Right renal cortex interstitium (tissue), 3 donors: ENCODE measurements around the gene LAMA3. TPM values are rescaled to one million over a fixed set of nuclear protein-coding genes. Genes with fewer than 3 reads are reported as not detected.
A peak's percentile ranks its signal among the peaks of the same experiment; 100 is the strongest.

Source experiments
- DNase-seq, 3 donors: peaks; one replicate each; pipeline ENCODE4 v3.0.0-alpha.2; 2013; ENCODE audit warnings: low read depth in 3 of 3, low spot score in 2 of 3
- polyA plus RNA-seq, 3 donors: library from polyadenylated mRNA; unstranded; fragments of 120-200 nt; gene quantifications; one replicate each; pipeline ENCODE4 v1.2.1, GENCODE V29; 2013; ENCODE audit not compliant: insufficient read length in 3 of 3

Gene LAMA3
- polyA plus RNA-seq, 3 donors, result 1.6 to 2.6 (median 1.8) TPM

DNA sequence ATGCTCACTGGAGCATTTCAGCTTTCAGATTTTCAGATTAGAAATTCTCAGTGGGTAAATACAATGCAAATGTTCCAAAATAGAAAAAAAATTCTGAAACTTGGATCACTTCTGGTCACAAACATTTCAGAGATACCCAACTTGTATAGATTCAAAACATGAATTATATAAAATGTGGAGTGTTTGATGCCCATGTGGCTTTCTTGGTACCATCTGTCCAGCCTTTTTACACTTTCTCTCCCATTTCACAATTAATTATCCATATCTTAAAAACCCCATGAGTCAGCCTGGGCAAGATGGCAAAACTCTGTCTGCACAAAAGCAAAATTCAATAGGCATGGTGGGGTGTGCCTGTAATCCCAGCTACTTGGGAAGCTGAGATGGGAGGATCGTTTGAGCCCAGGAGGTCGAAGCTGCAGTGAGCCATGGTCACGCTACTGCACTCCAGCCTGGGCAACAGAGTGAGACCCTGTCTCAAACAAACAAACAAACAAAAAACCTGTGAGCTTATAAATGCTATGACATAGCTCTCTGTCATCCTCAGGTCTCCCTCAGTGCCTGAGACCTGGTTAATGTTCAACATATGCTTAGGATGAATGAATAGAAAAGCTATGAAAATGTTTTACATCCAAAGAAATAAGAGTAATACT lies 179.0 kb downstream of the LAMA3 start:
- no peak for DNase-seq

DNA sequence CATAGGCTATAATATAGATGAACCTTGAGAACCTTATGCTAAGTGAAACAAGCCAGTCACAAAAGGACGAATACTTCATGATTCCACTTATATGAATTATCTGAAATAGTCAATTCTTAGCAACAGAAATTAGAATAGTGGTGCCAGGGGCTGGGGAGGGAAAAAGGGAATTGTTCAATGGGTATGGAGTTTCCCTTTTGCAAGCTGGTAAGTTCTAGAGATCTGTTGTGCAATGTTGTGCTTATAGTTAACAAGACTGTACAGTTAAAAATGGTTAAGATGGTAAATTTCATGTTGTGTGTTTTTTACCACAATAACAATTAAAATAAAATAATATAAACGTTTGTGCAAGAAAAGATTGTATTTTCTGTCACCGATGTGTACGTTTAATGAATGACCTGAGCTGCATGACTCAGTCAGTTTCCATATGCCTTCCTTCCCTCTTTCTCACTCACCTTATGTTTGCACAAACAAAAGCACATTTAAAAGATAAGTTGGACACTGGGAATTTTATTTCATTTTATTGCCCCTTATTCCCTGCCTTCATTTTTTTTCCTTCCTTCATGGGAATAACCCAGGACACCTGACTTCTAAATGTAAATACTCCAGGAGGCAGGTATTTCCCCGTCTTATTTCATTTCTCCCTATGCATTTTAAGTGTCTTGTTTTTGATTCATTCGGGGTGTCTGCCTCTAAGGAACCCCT lies 181.6 kb downstream of the LAMA3 start:
- no peak for DNase-seq

DNA sequence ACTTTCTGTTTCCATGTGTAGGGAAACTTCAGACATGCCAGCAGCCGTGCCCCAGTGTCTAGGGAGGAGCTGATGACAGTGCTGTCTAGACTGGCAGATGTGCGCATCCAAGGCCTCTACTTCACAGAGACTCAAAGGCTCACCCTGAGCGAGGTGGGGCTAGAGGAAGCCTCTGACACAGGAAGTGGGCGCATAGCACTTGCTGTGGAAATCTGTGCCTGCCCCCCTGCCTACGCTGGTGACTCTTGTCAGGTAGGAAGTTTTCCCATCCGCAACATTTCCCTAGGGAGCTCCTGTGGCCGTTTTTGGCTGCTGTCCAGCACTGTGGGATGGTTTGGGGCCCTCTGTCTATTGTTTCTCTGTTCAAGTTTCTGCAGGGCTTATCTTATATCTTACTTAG lies 182.2 kb downstream of the LAMA3 start:
- no peak for DNase-seq

GRCh38 chr18:23872701-23873550 lies 183.7 kb downstream of the LAMA3 start:
- DNase-seq, result peak in 2 of 3 donors; percentile 27 to 36

DNA sequence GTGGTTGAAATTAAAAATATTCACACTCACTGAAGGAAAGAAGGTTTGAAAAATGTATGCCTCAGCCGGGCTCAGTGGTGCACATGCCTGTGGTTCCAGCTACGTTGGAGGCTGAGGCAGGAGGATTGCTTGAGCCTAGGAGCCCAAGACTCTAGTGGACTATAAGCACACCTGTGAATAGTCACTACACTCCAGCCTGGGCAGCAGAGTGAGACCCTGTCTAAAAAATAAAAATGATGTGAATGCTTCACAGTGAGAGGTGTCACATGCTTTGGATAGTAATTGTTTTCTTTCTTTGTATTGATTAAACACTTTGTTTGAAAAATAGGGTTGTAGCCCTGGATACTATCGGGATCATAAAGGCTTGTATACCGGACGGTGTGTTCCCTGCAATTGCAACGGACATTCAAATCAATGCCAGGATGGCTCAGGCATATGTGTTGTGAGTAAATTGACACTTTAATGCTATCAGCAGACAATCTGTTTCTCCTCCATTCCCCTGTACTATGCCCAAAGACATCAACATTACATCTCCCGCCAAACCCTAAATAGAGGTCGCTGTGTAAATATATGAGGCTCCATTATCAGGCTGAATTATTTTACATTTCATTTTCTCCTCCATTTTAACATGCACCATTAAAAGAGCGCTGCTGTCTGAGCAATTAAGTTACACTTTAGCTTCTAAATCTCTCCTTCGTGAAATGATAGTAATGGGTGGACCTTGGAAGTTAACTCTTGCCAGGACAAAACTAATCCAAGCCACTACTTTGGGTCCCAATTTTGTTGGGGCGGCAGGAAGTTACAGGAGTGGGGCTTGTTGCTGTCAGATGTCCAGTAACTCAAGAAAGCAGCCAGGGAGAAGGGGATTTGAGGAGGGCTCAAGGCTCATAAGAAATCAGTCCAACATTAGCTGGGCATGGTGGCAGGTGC lies 187.0 kb downstream of the LAMA3 start:
- DNase-seq, result no peak

DNA sequence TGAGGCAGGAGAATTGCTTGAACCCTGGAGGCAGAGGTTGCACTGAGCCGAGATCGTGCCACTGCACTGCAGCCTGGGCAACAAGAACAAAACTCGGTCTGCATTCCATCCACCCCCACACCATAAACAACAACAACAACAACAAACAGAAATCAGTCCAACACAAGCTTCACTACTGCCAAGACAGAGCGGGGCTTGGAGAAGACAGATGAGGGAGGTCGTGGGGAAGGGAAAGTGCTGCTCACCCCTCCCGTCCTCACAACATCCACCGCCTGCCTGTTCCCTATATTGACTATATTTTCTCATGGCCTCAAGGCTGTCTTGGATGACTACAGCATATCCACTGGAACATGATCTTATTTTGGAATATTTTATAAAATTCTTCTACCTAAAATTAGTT lies 187.7 kb downstream of the LAMA3 start:
- no peak for DNase-seq

GRCh38 chr18:23877371-23877770 lies 188.1 kb downstream of the LAMA3 start:
- no peak for DNase-seq

DNA sequence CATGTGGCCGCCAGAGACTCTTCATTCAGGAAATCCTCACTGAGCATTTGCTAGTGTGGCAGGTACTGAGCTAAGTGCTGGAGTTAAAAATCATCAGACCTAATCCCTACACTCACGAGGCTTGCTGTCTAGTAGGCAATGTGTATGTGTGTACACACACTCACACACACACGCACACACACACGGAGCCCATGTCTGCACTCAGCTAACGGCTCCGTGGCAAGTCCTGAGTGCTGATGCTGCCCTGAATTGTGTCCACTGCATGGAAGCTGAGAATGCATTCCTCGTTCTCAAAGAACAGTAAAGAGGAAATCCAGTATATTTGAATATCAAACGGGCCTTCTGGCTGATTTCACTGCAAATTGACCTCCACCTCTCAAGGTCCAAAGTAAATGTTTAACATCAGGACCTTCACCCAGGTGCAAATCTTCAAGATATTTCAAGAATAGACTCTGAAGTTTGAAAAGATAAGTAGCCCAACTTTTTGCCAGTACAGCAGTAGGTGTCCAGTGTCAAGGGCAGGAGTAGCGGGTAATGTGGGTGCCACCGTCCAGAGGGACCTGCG lies 189.2 kb downstream of the LAMA3 start:
- no peak for DNase-seq

DNA sequence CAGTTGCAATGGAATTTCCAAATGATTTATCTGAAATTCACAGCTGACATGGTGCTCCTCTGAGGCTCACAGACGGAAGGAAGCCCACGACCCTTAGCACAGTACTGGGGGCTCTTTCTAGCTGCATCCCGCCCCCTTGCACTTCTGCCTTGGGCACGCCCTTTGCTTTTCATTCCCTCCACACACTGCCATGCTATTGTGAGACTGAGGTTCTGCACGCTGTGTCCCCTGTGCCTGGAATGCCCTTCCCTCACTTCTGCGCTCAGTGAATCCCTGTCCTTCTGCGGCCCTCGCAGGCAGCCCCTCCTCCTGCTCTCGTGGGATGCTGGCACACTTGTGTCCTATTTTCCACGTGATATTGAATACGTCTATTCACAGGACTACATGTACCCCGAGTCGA lies 189.9 kb downstream of the LAMA3 start:
- no peak for DNase-seq

DNA sequence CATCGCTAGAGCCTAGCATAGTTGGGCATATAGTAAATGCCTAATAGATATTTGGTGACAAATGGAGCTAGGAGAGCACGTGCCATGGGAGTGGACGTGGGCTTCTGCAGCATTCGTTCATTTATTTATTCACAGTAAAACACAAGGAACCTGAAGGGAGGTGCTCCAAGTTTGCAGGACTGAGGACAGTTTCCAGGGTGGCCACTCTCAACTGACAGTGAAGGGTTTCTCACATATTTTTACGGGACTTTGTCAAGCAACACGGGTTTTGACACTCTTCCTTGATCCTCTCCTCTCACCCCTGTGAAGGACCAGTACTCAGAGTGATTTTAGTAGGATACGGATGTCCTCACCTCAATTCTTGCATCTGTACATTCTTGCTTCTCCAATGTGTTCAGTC lies 190.3 kb downstream of the LAMA3 start:
- no peak for DNase-seq

DNA sequence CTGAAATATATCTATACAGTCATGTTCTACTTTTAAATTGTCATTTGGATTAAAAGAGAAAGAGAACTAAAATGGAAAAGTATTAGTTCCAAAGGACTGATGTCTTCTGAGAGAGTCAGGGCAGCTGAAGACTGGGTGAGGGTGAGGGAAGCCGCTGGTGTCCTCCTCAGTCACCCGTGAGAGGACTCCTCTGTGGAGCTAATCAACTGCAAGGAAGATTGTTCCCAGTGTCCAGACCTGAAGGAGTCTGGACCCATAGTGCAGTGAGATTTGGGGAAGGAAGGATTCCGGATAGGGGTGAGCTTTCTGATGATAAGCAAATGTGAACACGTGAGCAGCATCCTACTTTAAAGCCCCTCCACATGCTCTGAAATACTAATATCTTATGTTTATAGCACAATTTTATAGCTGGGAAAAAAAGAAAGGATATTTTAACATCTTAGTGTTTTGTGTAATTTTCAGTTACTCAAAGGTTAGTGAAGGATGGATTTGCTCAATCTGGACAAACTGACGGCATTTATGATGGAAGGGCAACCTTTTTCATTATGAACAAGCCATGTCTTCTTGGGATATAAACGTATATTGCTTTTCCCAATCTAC lies 190.8 kb downstream of the LAMA3 start:
- no peak for DNase-seq

DNA sequence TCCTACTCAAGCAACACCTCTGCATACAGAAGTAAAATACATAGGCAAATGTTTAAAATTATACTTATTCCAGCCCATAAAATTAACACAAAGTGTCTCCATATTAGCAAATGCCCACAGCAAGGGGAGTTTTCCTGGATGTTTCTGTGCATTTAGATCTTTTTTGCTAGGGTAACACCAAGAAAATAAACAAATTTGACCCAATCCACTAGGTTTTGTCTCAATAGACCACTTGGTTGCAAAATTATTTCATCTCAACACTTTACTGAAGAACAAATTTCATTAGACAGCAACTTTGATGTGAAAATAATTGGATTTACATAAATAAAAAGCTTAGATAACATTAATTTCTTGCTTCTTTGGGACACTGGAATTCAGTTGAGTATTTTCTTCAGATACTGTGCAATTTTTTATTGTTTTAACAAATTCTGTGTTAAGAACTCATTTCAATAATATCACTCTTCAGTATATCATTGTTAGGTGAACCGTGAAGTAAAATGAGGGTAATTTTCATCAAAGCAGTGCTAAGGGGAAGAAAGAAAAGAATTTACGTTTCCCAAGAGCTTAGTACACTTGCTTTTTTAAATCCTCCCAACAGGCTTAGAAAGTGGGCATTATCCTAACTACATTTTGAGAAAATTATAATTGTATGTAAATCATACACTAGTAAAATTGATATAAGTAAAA lies 191.8 kb downstream of the LAMA3 start:
- DNase-seq, result no peak

GRCh38 chr18:23881778-23882177 lies 192.5 kb downstream of the LAMA3 start:
- no peak for DNase-seq

DNA sequence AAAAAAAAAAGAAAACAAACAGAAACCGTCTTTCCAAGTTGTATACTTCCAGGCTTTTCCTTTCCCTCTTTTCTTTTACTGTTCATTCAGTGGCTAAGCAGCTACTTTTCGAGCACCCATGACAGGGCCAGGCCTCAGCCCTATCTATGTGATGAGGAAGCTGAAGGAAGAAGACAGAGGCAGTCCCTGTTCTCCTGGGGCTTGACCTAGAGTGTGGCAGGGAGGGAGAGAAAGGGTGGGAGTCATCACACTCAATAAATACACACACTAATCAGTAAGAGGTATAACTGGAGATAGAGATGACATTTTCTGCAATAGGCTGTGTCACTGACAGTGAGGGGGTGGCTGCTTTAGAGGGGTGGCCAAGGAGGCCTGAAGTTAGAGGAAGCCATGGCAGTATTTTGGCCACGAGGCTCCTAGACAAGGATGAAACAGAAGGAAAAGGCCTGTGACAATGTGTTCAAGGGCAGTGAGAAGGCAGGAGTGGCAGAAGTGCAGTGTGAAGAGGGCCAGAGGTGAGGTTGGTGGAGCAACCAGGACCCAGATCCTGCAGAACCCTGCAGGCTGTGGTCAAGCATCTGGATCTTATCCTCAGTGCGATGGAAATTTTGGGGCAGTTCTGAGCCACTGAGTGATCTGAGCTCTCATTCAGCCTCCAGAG lies 193.5 kb downstream of the LAMA3 start:
- DNase-seq, result no peak

DNA sequence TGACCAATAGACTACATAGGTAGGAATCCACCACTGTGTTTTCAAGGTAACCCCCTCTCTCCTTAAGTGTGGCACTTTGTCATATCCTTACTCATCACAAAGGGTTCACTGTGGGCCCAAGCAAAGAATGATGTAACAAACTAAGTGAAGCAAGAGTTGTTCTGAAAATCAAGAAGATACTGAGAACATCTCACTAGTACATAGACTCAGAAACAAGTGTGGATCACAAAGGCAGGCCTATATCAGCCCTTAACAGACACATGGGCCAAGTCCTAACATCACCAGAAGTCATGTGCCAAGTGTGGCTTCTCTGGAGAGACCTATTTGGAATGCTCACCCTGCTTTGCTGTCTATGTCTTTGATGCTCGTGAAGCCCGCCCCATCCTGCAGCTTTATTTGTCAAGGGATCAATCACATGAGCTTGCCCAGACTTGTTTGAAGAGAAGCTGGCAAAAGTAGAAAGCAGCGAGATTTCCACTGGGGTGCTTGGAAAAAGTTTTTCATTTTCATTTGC lies 194.1 kb downstream of the LAMA3 start:
- no peak for DNase-seq

GRCh38 chr18:23884681-23885375 lies 195.6 kb downstream of the LAMA3 start:
- no peak for DNase-seq

DNA sequence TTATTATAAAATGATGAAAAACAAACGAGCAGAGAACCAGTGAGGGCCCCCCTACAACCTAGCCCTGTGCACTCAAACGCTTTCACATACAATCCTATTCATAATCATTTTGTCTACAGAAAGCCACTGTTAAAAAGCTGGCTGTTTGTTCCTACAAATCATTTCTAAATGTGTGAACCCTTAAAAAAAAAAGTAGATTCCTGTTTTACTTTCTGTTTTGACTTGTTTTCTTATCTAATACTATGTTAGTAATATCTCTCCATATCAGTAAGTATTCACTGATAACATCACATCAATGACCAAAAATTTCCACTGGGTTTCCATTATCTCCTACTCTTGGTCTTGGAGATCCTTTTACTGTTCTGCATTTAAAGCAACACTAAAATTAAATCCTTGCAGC lies 196.5 kb downstream of the LAMA3 start:
- DNase-seq, result no peak

DNA sequence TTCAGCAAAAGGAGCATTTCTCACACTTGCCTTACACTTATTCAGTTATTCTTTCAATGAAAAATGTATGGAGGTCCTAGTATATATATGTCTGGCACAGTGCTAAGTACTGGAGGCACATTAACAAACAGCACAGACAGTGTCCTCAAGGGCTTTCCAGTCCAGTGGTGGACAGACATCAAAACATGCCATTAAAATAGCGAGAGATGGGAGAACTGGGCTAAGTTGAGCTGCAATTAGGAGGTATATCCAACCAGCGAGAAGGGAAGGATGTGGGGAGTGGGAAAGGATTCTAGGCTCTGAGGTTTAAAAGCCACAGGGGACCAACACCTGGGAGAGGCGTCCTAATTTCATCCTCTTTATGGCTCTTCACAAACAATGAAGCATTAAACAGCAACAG lies 197.8 kb downstream of the LAMA3 start:
- no peak for DNase-seq
